GM12878 (cell line): ENCODE results near the gene TREH.

Experiments used
- BHLHE40 ChIP-seq, 2 experiments: fragments of 450-650 bp in 1 of 2; IDR thresholded peaks; 2 replicates each; pipeline ENCODE4 v1.6.1; 2011 to 2017; ENCODE audit warnings: low read depth in 2 of 2, borderline replicate concordance in 1 of 2, improper control_type of control experiment in 1 of 2, low read length in 1 of 2, mild to moderate bottlenecking in 1 of 2
- CEBPB ChIP-seq, 2 experiments: fragments of 150-350 bp in 1 of 2; IDR thresholded peaks; 2 replicates each; pipeline ENCODE4 v1.6.1; 2012 to 2014; ENCODE audit warnings: low read depth in 2 of 2, low read length in 2 of 2, borderline replicate concordance in 1 of 2, inconsistent platforms in 1 of 2
- EZH2 ChIP-seq: IDR thresholded peaks from 2 replicates; pipeline ENCODE4 v1.6.1; 2012; ENCODE audit warnings: low read depth, mild to moderate bottlenecking, control low read depth, inconsistent platforms, low read length, borderline replicate concordance; ENCODE audit not compliant: control insufficient read depth
- MEF2A ChIP-seq: IDR thresholded peaks from 2 replicates; pipeline ENCODE4 v1.6.1; 2011; ENCODE audit warnings: low read depth, mild to moderate bottlenecking, low read length, moderate library complexity; ENCODE audit not compliant: insufficient read depth
- TAF1 ChIP-seq: IDR thresholded peaks from 2 replicates; pipeline ENCODE4 v1.6.1; 2011; ENCODE audit warnings: mild to moderate bottlenecking, low read depth, low read length, borderline replicate concordance
- TF ChIP-seq, protein P1 (sequence below): IDR thresholded peaks from 2 replicates; pipeline ENCODE4 v1.6.1; 2011; ENCODE audit warnings: low read depth, mild to moderate bottlenecking, low read length, moderate library complexity, borderline replicate concordance; ENCODE audit errors: extremely low read depth

DNA sequence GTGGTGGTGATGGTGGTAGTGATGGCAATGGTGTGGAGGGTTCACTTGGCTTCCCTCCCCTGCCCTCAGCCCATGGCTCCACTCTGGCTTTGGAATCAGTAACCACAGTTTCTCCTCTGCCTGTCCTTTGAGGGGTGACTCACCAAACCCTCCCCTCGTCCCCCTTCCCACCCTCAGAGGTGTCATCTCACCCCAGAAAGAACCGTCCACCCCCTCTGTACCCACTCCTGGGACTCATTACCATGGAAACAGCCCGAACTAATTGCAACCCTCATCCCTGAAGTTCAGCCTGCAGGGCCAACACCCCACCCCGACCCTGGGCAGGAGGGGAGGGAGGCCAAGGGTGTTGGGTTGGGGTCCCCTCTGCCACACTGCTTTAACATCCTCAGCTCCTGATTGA is 45.5 kb downstream of the TREH start:
- TF ChIP-seq CEBPB (IDR thresholded peaks at IDR 0.05; ENCODE audit: borderline replicate concordance in 1 of 2, low read depth in 2 of 2, low read length in 2 of 2) (no peak), TAF1 (no peak), MEF2A (no peak), EZH2 (no peak), BHLHE40 (IDR thresholded peaks at IDR 0.05; ENCODE audit: borderline replicate concordance in 1 of 2, low read depth in 2 of 2, low read length in 1 of 2) (no peak)
- TF ChIP-seq, protein P1, sequence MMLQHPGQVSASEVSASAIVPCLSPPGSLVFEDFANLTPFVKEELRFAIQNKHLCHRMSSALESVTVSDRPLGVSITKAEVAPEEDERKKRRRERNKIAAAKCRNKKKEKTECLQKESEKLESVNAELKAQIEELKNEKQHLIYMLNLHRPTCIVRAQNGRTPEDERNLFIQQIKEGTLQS: no peak
